Renal cortical epithelial cell (primary cell): Measurements from ENCODE around the gene MDH2. TPM values are rescaled to one million over a fixed set of nuclear protein-coding genes. Genes with fewer than 3 reads are reported as not detected.
"Not testable (repeated sequence)": the region's sequence is repeated elsewhere in the genome, so short reads cannot be mapped to it uniquely, and the experiment has no call there.

Experiments used
- DNase-seq: peaks from one replicate; pipeline ENCODE4 v3.0.0-alpha.2; 2011; ENCODE audit warnings: low read depth
- total RNA-seq: library from RNA; depleted of rRNA; stranded (reverse); fragments of >200 nt; gene quantifications from 2 replicates; pipeline ENCODE4 v1.2.3, GENCODE V29; 2014

Gene MDH2, protein sequence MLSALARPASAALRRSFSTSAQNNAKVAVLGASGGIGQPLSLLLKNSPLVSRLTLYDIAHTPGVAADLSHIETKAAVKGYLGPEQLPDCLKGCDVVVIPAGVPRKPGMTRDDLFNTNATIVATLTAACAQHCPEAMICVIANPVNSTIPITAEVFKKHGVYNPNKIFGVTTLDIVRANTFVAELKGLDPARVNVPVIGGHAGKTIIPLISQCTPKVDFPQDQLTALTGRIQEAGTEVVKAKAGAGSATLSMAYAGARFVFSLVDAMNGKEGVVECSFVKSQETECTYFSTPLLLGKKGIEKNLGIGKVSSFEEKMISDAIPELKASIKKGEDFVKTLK
- total RNA-seq = 29.5 and 80.6 TPM in 2 replicates

DNA sequence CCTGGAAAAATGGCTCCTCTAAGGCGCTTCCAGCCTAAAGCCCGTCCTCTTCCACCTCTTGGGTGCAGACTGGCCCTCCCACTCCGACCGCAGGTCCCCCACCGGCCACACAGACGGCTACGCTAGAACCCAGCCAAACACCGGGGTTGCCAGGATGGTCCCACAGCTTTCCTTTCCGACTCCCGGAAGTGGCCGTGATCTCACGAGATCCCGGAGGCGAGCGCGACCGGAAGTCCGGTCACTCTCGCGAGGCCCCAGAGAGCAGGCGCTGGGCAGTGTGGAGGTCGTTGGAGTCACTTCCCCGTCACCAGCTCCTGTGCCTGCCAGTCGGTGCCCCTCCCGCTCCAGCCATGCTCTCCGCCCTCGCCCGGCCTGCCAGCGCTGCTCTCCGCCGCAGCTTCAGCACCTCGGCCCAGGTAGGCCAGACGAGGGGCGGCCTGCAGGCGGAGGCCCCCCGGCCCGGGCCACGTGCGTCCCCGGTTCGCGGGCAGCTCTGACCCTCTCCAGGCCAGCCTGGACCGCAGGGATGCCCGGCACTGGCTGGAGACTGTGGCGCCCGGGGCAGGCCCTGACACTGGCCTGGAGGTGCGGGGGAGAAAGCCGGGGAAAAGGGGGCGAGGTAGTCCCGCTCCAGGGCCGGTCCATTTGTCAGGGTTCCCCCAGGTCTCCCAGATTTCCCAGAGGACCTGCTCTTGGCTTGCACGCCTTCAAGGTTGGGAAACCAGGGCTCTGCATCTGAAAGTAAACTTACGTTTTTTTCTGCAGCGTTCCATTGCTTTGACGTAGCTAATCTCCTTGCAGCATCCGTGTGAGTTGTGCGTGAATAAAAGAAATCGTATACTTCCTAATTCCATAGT lies at the start of gene MDH2, which contains the start of gene STYXL1:
TSS of gene MDH2 (plus strand) at position 296 of the 857 bp plus-strand sequence. CDS start at position 351, 55 bp downstream.
TSS of gene STYXL1 (minus strand) at position 190 of the 857 bp plus-strand sequence. CDS start 17,477 bp downstream, outside the sequence.
- DNase-seq = peak; percentile 92

DNA sequence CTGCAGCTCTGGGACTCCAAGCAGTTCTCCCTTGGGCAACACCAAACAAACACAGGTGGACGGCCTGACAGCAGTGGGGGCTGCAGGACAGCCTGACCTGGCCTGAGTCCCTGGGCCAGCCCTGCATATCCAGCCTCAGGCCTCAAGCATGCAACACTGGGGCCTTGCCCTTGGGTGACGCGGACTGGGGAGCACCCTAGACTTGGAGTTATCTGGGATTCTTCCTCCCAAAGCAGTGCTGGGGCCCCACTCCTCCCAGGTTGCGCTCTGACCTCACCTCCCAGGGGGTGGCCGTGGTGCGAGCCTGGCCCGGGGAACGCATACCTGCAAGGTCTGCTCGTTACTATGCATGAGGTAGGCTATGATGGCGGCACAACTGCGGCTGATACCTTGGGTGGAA lies 47.3 kb upstream of the MDH2 start:
- DNase-seq = no peak

DNA sequence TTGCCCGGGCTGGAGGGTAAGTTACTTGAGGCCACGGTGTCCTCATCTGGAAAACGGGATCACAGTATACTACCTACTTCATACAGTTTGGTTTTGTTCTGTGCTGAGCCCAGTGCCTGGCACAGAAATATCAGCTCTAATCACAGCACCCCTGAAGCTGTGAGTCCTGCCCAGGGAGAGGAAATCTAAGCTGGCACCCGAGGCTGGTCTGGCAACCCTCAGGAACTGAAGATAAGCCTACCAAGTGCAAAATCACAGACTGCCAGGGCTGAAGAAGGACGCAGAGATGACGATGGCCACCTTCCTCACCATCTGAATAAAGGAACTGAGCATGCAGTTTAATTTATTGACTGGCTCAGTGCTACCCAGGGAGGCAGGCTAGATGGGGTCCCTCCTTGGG lies 45.8 kb upstream of the MDH2 start:
- no peak for DNase-seq

DNA sequence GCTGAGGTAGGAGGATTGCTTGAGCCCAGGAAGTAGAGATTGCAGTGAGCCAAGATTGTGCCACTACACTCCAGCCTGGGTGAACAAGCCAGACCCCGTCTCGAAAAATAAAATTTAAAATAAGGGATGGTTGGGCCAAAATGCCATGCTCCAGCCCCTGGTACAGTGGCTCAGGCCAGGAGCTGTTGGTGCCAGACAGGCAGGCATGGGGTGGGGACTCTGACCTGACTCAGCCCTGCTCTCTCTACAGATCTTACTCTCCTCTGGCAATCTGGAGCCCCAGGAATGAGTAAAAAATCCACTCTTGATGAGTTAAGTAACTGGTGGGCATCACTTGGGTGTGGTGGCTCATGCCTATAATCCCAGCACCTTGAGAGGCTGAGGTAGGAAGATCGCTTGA lies 45.1 kb upstream of the MDH2 start:
- DNase-seq = no peak

DNA sequence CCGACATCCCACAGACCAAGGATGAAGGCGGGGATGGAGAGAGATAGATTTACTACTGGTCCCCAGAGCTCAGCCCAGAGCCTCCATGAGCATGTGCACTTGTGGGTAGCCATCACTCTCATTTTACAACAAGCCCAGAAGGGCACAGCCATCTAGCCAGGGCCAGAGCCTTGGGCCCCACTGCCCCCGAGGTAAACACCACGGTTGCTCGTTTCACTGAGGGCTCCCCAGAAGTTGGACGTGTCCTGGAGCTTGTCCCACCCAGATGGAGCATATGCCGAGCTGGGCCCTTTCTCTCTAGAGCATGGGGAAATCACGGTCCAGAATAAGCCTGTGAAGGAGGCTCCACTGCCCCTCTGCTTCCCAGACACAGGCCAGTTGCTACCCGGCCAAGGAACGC lies 44.6 kb upstream of the MDH2 start:
- no peak for DNase-seq

DNA sequence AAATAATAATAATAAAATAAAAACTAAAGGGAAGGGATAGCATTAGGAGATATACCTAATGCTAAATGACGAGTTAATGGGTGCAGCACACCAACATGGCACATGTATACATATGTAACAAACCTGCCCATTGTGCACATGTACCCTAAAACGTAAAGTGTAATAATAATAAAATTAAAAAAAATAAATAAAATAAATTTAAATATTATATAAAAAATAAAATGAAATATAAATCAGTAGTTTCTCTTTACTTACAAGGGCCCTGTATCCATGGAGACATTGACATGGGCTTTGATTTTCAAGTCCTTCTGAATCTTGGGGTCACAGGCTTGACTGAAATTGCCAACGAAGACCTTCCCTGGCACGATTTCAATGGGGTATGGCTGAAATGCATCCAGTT lies 42.9 kb upstream of the MDH2 start:
- not testable (repeated sequence) for DNase-seq

DNA sequence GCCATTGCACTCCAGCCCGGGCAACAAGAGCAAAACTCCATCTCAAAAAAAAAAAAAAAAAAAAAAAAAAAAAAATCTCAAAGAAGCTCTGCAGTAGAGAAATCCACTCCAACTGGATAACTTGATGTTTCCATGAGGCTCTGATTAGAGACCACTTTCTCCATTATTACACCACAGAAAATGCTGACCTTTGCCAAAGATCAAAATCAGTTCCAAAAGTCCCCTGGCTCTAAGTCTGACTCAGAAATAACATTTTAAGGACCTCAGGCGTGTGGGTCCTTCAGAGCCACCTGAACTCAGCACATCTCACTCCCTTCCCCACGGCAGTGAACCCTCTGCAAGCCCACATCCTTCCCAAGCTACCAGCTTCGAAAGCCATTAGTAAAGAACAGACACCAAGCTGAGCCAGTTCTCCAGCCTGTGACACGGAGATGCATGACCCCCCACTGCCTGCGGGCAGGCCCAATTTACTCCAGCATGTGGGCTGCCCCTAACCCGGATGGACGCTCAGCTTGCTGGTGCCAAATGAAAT lies 39.7 kb upstream of the MDH2 start:
- DNase-seq = no peak

DNA sequence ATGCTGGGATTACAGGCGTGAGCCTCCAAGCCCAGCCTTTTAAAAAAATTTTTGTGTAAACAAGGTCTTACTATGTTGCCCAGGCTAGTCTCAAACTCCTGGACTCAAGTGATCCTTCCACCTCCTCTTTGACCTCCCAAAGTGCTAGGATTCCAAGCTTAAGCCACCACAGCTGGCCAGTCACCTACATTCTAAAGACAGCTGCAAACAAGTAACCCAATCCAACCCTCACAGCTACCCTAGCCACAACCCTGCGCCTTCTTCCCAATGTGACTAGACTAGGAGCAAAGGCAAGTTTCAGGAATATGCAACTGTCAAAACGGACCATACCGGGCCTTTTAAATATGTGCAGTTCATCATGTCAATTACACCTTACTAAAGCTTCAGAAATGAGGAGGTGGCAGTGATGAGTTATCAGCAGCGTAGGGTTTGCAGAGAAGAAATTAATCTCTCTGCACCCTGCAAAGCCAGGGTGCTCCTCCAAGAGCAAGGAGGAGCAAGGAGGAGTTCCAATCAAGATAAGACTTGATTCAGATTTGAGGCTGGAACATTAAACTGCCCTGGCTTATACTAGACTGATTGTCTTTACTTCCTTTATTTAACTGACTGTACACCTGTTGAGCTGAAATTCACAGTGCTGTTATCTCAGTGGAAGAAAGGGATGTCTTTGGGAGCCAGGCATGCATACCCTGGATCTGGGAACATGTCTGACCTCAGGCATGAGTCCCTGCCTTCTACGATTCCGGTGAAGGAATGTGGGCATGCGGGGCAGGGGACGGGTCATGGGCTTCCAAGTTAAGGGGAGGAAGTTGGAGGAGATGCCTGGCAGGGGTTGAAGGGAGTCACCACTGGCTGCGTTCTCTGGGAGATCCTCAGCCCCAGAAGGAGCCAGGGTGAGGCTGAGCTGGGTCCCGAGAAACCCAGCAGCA lies 38.0 kb upstream of the MDH2 start:
- no peak for DNase-seq

DNA sequence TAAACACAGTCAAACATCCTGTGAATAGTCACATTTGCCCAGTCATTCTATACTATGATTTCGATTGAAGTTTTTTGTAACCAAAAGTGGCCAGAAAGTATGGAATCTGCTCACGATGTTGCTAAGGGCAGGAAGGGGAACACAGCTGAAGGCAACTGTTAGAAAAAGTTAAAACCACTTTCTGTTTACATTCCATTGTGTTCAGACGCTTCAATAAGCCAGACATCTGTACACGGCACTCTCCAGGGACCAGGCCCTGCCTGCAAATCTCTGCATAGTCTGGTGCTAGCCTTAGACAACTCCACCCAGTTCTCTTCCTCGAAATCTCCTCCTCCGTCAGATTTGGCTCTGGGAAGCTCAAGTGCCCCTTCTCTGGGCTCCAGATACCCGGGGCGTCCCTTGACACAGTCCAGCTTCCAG lies 36.5 kb upstream of the MDH2 start:
- no peak for DNase-seq

DNA sequence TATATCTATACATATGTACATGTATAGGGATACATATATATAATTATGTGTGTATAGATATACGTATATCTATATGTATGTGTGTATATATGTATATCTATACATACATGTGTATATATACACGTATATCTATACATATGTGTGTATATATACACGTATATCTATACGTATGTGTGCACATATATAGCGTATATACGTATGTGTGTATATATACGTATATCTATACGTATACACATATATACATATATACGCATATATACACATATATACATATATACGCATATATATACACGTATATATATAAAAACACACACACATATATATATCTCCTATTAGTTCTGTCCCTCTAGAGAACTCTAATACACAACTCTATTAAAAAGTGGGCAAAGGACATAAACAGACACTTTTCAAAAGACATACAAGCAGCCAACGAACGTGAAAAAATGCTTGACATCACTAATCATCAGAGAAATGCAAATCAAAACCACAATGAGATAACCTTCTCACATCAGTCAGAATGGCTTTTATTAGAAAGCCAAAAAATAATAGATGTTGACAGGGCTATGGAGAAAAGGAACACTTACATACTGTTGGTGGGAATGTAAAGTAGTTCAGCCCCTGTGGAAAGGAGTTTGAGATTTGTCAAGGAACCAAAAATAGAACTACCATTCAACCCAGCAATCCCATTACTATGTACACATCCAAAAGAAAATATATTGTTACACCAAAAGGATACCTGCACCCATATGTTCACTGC lies 31.5 kb upstream of the MDH2 start:
- DNase-seq = no peak

DNA sequence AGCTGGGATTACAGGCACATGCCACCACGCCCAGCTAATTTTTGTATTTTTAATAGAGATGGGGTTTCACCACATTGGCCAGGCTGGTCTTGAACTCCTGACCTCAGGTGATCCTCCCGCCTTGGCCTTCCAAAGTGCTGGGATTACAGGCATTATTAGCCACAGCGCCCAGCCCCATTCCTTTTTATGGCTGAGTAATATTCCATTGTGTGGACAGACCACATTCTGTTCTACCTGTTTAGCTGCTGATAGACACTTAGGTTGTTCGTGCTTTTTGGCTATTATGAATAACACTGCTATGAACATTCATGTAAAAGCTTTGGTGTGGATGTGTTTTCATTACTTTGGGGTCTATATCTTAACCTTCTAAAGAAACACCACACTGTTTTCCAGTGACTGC lies 29.4 kb upstream of the MDH2 start:
- not testable (repeated sequence) for DNase-seq

DNA sequence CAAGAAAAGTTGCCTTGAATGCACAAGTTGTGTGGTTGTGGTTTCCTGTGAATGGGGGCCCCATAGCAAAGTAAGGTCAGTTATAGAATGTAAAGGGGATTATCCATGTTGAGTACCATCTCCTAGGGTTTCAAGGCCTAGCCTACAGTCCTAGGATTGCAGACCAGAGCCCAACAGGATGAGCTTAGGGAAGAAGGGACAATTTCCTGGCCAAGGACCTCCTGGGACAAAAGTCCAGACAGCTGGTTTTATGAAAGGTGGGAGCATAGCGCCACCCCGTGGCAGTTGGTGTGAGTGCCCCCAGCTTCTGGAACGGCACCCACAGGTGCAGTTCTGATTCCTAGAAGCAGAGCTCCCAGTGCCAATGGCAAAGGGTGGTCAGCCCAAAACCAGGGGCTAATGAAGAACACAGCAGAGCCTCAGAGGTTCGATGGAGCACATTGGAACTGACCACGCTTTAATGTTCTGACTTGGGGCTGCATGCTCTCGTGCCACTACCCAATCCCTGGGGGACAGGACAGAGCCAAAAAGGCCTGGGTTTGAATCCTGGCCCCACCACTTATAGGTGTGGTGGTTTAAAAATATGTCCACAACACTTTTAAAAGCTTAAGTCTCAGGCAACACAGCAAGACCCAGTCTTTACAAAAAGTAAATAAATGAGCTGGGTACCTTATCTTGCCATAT lies 27.7 kb upstream of the MDH2 start:
- DNase-seq = peak; percentile 38

DNA sequence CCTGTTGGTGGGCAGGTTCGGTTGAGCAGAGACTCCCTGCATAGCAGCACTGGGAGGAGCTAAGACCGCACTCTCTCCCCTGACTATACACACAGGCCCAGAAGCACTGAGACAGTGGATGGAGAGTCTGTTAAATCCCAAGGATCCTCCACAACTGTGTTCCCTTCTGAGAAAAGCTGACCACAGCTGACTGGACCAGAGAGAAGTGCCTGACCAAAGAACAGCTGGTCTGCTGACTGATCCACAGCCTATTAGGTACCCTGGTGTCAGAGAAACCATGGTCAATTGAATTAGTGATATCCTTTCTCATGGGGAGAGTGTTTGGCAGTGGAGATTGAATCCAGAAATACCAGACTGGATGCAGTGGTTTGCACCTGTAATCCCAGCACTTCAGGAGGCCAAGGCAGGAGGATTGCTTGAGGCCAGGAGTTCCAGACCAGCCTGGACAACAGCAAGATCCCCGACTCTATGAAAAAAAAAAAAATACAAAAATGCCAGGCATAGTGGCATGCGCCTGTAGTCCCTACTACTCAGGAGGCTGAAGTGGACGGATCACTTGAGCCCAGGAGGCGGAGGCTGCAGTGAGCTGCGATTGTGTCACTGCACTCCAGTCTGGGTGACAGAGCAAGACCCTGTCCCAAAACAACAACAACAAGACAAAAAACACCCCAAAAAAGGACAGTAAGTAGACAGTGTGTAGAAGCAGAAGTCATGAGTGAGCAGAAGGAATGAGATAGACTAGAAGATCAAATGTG lies 25.7 kb upstream of the MDH2 start:
- no peak for DNase-seq

DNA sequence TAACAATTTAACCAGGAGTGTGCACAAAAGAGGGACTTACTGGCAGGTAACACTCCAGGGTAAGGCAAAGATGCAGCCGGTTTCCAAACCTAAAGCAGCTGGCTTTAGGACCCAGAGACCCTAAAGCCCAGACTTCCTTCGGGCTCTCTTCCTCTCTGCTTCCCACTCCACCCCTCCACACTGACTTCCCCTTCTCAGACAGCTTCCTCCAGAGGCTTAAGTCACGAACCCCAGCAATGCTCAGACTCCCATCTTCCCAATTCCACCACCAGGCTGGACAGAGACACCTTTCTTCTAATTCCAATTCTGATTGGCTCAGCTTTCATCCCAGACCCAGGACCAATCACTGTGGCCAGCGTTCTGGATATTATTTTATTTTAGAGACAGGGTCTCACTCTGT lies 24.9 kb upstream of the MDH2 start:
- no peak for DNase-seq

DNA sequence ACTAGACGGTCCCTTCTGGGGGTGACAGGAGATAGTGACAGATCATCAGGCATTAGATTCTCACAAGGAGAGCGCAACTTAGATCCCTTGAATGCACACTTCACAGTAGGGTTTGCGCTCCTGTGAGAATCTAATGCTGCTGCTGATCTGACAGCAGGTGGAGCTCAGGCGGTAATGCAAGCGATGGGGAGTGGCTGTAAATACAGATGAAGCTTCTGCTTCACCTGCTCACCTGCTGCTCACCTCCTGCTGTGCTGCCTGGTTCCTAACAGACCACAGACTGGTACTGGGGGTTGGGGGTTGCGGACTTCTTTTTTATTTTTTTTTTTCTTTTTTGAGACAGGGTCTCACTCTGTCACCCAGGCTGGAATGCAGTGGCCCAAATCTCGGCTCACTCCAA lies 18.2 kb upstream of the MDH2 start:
- DNase-seq = not testable (repeated sequence)

DNA sequence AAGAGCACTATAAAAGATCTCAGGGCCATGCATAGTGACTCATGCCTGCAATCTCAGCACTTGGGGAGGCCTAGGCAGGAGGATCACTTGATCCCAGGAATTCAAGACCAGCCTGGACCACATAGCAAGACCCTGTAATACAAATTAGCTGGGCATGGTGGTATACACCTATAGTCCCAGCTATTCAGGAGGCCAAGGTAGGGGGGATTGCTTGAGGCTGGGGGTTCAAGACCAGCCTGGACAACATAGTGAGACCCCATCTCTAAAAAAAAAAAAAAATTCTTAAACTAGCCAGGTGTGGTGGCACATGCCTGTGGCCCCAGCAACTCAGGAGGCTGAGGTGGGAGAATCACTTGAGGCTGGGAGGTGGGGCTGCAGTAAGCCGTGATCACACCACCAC lies 15.9 kb upstream of the MDH2 start:
- no peak for DNase-seq

DNA sequence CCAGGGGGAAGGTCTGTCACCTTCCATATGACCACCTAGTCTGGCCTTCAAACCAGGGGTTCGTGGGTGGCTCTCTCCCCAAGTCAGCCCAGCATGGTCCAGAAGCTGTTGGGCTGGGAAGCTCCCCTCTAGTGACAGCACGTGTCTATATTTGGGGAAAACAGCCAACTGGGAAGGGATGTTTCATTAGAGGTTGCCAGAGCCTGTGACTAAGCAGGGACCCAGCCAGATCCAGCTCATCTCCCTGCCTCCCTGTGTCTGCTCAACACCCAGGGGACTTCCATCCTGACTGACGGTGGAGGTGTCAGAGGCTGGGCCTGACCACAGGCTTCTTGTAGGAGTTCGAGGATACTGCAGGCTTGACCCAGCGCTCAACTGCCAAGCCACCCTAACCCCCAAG lies 10.6 kb upstream of the MDH2 start:
- peak; percentile 29 for DNase-seq

DNA sequence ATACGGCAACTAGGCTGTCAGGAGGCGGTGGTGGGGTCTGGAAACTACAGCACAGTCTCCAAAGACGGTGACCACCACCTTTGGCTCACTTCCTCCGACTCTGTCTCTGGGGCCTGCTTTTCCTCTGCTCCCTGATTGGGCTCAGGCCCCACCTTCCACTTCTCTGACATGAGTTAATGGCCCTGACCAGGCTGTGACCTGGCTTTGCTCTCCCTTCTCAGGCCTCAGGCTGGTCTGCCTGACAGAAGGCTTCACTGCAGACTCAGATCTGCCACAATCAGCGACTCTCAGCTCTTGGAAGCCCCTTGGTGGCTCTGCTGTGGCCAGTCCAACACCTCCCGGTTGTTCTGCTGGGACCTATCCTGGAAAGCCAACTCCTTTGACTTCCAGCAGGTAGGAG lies 7.8 kb upstream of the MDH2 start:
- no peak for DNase-seq

DNA sequence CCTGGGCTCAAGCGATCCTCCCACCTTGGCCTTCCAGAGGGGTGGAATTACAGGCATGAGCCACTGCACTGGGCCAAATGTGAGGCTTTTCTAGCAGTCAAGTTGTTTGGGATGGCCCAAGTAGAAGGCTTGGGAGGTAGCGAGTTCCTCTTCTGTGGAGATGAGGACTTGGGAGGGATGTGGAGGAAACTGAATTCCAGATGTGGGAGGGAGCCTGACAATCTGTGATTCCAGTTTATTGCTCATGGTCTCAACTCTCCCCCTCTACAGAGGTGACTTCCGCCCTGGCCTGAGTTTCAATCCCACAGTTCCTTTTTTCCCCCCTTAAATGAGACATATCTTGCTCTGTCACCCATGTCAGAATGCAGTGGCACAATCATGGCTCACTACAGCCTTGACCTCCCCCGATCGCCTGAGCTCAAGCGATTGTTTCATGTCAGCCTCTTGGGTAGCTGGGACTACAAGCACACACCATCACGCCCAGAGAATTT lies 3.5 kb upstream of the MDH2 start:
- no peak for DNase-seq
